ENCODE data around the gene NCAPG2. TPM values are rescaled to one million over a fixed set of nuclear protein-coding genes. Genes with fewer than 3 reads are reported as not detected.

NCAPG2 gene
- total and polyA plus RNA-seq, 2 donors from 2014 or later: 1.3 to 6.3 TPM

DNA sequence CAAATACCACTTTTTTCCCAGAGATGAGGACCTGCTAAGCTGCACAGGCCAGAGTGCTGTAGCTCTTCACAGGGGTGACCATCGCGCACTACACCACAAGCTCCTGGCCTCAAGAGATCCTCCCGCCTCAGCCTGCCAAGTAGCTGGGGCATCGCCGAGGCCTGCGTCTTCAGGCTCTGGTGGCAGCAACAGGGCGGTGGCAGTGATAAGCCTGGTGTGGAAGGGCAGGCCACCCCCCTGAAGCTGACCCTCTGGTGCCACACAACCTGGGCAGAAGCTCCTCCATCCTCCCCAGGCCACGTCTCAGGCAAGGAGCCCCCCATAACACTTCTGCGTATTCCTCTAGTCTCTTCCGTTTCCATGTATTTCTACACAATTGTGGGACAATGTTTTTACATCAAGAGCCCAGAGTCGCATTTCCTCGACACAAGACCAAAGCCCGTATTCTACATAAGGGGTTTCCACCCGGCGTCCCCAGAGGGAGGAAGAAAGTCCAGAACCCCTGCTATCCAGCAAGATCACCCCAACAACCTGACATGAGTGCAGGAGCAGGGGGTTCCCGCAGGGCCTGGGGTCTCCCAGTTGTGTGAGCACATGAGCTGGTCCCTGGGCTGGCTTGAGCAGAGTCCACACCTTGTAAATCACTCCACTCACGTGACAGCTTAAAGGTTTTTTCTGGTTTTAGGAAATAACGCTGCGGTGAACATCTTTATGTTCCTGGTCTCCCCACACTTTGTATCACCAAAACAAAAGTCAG, 37.6 kb upstream of the NCAPG2 start:
- intact Hi-C loops (cut with DNase I): no loop called here
- H3K9ac ChIP-seq (ENCODE audit: low read length in 3 of 3): no peak overlapping the region
- no peak for FAIRE-seq
- TF ChIP-seq, protein P1, sequence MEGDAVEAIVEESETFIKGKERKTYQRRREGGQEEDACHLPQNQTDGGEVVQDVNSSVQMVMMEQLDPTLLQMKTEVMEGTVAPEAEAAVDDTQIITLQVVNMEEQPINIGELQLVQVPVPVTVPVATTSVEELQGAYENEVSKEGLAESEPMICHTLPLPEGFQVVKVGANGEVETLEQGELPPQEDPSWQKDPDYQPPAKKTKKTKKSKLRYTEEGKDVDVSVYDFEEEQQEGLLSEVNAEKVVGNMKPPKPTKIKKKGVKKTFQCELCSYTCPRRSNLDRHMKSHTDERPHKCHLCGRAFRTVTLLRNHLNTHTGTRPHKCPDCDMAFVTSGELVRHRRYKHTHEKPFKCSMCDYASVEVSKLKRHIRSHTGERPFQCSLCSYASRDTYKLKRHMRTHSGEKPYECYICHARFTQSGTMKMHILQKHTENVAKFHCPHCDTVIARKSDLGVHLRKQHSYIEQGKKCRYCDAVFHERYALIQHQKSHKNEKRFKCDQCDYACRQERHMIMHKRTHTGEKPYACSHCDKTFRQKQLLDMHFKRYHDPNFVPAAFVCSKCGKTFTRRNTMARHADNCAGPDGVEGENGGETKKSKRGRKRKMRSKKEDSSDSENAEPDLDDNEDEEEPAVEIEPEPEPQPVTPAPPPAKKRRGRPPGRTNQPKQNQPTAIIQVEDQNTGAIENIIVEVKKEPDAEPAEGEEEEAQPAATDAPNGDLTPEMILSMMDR (IDR thresholded peaks at IDR 0.05; ENCODE audit: borderline replicate concordance, extremely low read depth, insufficient read depth): no peak
- no peaks in the 10 kb centered on the region for H3K9me3 ChIP-seq (ENCODE audit: control insufficient read depth in 2 of 3, insufficient read depth in 1 of 3, low read length in 3 of 3)
- no peaks in the 10 kb centered on the region for H3K27me3 ChIP-seq (ENCODE audit: control insufficient read depth, insufficient read depth, low read length)
- DNase-seq: no peak
- H3K36me3 ChIP-seq (ENCODE audit: control insufficient read depth in 2 of 3, insufficient read depth in 3 of 3, low read length in 3 of 3): peaks cover 0 to 46% (median 26%) of the 10 kb centered on the region in 3 donors
- H3K4me3 ChIP-seq (ENCODE audit: low read length in 3 of 3): no peak overlapping the region
- H3K4me1 ChIP-seq (ENCODE audit: control insufficient read depth in 2 of 3, insufficient read depth in 2 of 3, low read depth in 1 of 3, low read length in 3 of 3): no peaks in the 10 kb centered on the region
- H3K27ac ChIP-seq (ENCODE audit: low read depth in 2 of 2, low read length in 2 of 2): no peak overlapping the region

DNA sequence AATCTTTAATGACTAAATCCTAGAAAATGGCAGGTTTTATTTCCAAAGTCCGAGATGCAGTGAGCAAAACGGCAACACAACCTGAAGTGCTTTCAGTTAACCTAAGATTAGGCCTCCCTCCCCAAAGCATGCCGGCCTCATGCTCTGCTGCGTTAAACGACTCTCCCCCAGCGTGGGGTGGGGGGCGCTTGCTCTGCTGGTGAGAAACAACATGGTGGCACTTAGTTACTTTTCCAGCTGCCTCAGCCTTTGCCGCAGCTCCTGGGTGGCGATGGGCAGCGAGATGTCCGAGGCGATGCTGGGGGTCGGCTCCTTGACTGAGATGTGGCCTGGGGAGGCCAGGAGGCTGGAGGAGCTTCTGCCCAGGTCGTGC, 36.7 kb upstream of the NCAPG2 start:
- TF ChIP-seq, protein P1 (IDR thresholded peaks at IDR 0.05; ENCODE audit: borderline replicate concordance, extremely low read depth, insufficient read depth): no peak
- H3K27me3 ChIP-seq (ENCODE audit: control insufficient read depth, insufficient read depth, low read length): no peaks in the 10 kb centered on the region
- peaks cover 0 to 46% (median 31%) of the 10 kb centered on the region in 3 donors for H3K36me3 ChIP-seq (ENCODE audit: control insufficient read depth in 2 of 3, insufficient read depth in 3 of 3, low read length in 3 of 3)
- no peak for FAIRE-seq
- no peak for DNase-seq
- no peak overlapping the region for H3K4me3 ChIP-seq (ENCODE audit: low read length in 3 of 3)
- intact Hi-C loops (cut with DNase I): no loop called here
- no peak overlapping the region for H3K9ac ChIP-seq (ENCODE audit: low read length in 3 of 3)
- H3K9me3 ChIP-seq (ENCODE audit: control insufficient read depth in 2 of 3, insufficient read depth in 1 of 3, low read length in 3 of 3): no peaks in the 10 kb centered on the region
- no peaks in the 10 kb centered on the region for H3K4me1 ChIP-seq (ENCODE audit: control insufficient read depth in 2 of 3, insufficient read depth in 2 of 3, low read depth in 1 of 3, low read length in 3 of 3)
- no peak overlapping the region for H3K27ac ChIP-seq (ENCODE audit: low read depth in 2 of 2, low read length in 2 of 2)

DNA sequence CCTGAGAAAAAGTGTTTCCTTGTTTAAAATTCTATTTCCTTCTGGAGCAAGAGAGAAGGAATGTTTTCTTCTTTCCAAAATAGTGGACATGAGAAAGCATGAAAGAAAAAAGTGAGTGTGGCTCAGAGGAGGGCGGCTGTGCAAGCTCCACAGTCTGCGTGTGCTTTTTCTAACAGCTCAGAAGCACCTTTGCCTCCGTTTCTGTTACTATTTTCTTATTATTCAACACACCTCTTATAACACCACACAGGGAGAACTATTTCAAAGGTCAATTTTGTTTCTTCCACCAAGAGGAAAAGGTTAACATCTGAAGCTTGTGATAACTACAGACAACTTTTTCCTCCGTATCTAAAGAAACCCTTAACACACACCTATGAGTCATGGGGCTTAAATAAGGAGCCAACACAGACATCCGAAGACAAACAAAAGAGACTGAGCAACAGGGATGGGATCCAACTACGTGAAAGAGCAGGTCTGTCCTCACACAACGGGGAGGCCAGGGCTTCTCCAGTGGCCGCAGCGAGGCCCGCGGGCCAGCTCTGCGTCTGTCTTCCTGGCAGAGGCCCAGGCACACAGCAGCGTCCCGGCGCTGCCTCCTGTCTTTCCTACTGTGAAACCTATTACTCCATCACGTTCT, 36.2 kb upstream of the NCAPG2 start:
- Histone ChIP-seq H3K4me1 (ENCODE audit: control insufficient read depth in 2 of 3, insufficient read depth in 2 of 3, low read depth in 1 of 3, low read length in 3 of 3) (no peaks in the 10 kb centered on the region), H3K9ac (ENCODE audit: low read length in 3 of 3) (no peak overlapping the region), H3K36me3 (ENCODE audit: control insufficient read depth in 2 of 3, insufficient read depth in 3 of 3, low read length in 3 of 3) (peaks cover 0 to 50% (median 31%) of the 10 kb centered on the region in 3 donors), H3K9me3 (ENCODE audit: control insufficient read depth in 2 of 3, insufficient read depth in 1 of 3, low read length in 3 of 3) (no peaks in the 10 kb centered on the region), H3K27me3 (ENCODE audit: control insufficient read depth, insufficient read depth, low read length) (no peaks in the 10 kb centered on the region), H3K27ac (ENCODE audit: low read depth in 2 of 2, low read length in 2 of 2) (no peak overlapping the region), H3K4me3 (ENCODE audit: low read length in 3 of 3) (no peak overlapping the region)
- no peak for FAIRE-seq
- TF ChIP-seq, protein P1 (IDR thresholded peaks at IDR 0.05; ENCODE audit: borderline replicate concordance, extremely low read depth, insufficient read depth): no peak
- intact Hi-C loops (cut with DNase I): no loop called here
- DNase-seq: no peak
